GM10847 (cell line): ENCODE results near the gene GARNL3.

Experiments
- POLR2A ChIP-seq: IDR thresholded peaks from 2 replicates; pipeline ENCODE4 v1.6.1; 2011; ENCODE audit not compliant: insufficient read length; ENCODE audit errors: extremely low read depth

GARNL3 gene

DNA sequence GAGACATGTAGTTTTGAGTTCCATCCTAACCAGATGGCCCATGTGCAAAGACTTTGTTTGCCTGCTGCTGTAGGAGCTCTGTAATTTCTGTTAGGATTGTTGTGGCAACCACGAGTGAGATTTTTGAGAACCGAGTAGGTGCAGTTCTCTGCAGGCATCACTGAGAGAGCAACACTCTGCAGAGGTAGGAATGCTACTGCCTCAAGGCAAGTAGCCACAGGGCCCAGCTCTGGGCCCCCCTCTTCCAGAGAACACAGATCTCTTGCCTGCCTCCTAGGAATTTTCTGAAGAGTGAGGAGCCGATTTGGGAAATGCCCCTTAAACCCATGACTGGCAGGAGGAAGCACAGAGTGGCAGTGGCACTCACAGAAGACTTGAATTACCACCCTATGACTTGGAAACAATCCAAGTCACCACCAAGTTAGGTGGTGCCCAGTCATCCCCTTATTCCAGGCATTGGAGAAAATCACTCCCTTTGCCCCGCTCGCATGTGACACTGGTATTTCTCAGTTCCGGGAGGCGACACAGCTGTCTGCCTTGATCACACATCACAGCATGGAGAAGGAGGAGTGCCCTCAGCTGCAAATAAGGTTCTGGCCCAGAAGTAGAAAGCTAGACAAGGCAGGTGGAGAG lies 79.9 kb downstream of the GARNL3 start:
- no peak for TF ChIP-seq POLR2A

DNA sequence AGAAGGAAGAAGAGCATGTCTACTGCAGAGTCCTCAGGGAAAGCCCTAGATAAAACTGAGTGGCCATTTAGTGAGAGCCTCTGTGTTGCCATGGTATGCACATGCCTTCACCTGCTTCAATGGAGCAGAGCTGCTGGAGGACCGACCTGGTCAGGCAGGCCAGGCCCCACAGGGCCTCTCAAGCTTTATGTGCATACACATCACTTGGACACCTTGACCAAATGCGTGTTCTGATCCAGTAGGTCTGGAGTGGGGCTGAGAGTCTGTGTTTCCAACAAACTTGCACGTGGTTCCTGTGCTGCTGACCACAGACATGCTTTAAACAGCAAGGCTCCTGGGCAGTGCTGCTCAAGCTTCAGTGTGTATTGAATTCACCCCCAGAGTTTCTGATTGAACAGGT lies 81.0 kb downstream of the GARNL3 start:
- no peak for TF ChIP-seq POLR2A

DNA sequence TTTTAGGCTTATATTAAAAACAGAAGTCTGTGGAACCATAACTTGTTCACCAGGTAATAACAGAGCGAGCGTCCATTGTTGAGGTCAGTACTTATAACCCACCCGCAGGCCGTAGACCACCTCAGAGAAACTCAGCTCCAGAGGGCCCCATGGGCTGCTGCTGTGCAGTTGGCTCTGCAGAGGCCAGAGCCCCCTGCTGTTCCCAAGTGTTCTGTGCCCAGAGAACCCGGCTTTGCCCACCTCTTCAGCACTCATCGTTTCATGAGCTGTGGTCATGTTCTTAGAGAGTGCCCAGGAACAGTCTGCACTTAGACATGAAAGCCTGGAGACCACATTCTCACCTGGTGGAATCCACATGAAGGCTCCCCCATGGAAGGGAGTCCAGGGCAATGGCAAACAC lies 82.0 kb downstream of the GARNL3 start:
- TF ChIP-seq POLR2A = no peak

DNA sequence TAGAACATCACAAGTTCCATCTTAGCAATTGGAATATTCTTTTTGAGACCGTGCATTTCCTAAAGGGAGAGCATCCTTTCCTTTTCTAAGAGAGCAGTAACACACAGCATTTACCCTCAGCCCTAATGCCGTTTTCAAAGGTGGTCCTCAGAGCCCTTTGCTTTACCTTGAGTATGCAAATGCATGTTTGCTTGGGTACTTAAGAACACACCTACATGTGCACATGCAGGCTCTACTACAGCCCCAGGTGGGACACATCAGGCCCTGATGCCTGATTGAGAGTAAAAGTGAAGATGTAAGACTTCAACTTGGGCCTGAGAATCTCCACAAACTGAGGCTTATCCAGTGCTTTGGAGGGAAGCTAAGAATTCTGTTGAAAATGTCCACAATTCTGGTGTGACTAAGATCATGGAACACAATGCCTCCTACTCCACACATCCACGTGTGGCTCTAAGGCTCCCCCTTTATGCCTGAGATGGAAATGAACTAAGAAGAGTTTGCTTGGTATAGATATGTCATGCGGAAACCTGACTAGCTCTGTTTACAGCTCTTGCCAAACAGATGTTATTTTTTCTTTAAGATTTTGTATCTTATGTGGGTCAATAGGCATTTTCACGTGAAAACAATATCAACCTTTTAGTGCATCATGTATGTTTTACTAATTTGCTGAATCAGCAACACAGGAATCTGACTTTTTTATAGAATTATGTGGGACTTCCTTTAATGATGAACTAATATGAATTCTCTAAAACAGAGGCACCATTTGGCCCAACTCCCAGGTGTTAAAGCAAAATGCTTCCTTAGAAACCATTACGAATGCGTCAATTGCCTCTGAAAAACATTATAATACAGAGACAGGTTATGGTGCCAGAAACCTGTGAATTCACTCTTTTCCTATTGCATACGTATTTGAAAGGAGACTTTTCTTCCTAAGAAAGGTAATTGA lies 83.5 kb downstream of the GARNL3 start:
- TF ChIP-seq POLR2A = no peak

DNA sequence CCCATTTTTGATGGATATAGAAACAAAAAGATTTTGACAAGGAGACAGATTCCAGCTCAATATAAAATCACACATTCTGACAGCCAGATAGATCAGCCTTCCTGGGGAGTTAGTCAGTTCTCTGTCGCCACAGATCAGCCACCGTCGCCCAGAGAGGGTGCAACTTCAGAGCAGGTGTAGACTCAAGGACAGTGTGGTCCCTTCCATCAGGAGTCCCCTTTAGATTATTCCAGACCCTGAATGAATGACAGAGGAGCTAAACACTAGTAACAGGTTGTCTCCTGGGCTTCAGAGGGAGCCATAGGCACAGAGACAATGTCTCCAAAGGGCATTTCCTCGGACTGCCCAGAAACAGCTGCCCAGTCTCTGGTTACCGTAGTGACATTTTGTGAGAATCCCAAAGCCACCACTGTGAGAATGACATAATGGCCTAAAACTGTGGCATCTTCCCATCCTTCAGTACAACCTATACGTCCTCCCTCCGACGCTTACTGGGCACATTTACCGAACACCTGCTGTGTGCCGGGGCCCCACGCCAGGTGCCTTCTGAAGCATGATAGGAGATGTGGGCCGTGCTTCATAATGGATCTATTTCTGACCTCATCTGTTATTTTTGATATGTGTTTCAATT lies 85.0 kb downstream of the GARNL3 start:
- no peak for TF ChIP-seq POLR2A

DNA sequence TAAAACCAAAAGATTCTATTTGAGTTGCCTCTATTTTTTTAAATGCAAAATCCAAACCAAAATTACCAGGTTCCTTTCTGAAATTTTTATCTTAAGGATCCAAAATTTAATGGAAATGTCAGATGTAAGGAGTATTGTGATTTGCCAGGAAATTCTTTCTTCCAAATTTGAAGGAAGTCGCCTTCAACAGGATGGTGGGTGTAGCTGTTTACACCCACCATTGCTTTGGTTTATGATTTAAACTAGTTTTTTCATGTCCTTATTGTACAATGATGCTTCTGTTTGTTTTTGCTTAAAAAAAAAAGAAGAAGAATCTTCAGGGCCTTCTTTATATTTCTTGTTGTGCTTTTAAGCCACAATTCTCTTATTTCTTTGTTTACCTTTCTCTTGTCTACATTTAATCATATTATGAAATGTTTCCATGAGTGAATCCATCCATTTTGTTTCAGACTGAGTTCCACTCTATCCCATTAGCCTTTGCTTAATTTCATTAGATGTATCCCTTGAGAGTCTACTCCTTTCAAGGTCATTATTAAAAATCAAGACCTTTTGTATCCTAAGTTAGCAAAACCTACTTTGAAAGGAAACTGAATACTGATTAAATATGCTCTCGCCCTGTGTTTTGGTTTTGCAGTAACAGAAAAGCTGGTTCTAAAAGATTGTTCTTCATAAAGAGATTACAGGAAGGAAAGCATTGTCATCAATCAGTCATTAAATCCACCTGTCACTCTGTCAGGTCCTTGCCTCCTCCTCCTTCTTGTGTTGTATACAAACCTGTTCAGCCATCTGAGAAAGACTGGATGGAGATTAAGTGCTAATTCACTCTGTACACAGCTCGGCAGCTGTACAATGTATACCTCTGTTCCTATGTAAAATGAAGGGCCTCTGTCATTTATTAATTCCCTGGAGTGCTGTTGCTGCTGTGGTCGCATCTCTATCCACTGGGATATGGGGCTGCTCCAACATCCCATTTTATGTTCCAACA lies 86.9 kb downstream of the GARNL3 start:
- TF ChIP-seq POLR2A = no peak

DNA sequence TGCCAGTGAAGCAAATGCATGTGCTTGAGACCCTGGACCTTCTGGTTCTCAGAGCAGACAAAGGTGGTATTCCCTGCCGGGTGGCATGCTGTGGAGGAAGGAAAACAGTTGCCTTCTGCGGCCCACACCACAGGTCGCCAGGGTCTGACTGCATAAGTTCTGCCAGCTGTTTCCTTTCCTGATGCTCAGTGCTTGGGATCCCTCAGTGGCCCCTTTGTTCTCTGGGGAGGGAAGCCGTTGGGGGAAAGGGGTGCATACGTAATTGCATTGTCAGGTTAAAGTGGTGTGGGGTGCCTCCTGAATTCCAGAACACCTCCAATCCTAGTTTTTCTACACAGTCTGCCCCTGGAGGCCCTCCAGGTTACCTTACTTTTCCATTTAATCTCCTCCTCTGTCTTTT lies 89.3 kb downstream of the GARNL3 start:
- no peak for TF ChIP-seq POLR2A

DNA sequence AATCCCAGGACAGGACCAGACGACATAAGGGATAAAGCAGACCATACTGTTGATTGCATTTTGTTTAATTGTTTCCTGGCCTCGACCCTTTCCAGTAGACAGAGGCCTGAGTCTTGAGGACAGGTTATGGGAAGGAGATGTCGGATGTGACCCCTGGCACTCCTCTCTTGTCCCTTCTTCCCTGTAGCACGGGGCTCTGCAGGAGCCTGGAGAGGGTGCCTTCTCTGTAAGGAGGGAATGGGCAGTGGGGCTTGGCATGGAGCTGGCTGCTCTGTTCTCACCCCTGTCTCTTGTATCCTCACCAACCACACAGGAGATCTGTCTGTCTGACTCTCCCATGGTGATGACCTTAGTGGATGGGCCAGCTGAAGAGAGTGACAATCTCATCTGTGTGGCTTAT lies 92.3 kb downstream of the GARNL3 start:
- TF ChIP-seq POLR2A = no peak

DNA sequence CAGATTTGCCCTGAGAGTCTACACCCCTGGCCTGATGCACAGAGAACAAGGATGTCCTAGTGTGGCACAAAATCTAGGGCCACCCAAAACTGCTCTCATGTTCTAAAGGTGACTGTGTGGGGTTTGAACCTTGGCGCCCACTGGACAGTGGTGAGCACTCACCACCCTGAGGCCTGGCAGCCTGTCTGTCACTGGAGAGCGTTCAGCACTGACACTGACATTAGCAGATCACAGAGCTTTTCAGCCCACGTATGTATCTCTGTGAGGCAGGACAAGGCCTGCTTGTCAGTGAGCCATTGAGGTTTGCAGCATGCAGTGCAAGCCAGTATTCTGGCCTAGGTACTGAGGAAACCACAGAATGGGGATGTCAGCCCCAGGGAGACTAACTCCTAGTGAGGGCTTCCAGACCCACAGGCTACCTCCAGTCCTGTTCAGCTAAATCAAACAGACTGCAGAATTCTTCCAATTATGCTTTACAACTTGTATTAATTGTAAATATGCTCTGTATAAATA lies 93.5 kb downstream of the GARNL3 start:
- TF ChIP-seq POLR2A = no peak

DNA sequence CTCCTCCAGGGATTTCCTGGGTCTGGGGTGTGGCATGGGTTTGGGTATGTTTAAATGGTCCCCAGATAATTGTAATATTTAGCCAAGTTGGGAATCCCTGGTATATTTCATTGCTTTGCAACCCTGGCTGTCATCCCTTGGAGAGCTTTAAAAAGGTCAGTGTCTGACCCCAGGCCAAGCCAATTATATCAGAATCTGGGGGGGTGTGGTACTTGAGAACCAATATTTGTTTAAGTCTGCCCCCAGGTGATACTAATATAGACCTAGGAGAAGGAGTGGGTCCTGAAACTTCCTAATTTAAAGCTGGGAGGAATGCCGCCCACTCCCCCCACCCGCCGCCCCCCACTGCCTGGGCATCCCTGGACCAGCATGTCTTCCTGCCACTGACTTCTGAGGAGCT lies 94.2 kb downstream of the GARNL3 start:
- no peak for TF ChIP-seq POLR2A

DNA sequence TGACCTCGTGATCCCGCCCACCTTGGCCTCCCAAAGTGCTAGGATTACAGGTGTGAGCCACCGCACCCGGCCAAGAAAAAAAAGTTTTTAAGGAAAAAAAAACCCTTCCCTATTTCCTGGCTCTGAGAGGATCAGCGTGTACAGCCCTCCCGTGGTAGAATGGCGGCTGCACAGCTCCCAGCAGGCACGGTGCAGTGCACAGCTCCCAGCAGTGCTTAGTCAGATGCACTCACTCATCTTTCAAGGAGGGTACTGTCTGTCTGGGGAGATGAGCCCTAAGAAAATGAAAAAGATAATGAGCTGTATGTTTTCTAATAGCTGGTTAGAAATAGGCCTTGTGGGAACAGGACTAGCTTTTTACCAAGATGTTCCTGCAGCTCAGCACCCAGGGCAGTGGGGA lies 95.7 kb downstream of the GARNL3 start:
- no peak for TF ChIP-seq POLR2A

DNA sequence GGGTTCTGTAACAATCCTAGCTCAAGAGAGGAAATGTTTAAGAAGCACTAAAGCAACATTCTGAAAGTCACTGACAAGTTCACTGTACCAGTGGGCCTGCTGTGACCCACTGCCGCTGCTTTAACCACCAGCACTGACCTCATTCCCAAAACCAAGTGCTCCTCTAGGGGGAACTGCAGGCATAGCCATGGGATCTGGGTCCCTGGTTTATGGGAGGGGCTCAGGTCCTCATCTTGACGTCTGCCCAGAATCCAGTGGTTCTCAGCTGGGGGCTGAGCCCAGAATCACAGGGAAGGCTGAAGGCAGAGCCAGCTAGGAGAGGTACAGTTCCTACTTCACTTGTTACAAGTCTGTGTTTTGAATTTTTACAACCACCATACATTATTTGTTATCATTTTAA lies 96.3 kb downstream of the GARNL3 start:
- no peak for TF ChIP-seq POLR2A

DNA sequence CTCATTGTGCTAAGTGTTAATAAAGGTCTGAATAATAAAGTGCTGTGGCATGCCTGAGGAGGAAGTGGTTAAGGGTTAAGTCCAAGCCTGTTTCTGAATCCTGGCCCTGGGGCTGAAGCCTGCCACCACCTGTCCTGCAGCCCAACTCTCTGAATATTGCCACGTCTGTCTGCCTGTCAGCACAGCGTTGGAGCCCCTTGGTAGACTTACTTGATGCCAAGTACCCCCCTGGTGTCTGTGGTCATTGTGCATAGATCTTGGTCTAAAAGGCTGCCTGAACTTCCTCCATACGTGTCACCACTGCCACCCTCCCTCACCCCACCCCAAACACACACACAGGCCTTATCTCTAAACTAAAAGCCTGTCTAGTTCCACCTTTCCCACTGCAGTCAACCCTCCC lies 97.0 kb downstream of the GARNL3 start:
- TF ChIP-seq POLR2A = no peak

DNA sequence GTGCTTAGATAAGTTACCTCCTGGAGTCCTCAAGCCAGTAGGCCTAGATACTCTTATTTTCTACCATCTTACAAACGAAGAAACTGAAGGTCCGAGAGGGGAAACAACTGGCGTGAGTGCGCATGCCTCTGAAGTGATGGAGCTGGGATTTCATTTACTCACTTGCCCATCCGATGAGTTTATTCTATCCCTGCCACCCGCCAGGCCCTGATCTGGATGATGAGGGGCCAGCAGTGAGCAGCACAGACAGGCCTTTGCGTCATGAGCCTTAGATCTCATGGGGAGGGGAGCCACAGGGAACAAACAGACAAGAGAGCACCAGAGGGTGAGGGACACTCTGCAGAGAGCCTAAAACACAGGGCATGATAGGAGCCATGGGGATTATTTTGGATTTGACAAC lies 98.3 kb downstream of the GARNL3 start:
- no peak for TF ChIP-seq POLR2A

DNA sequence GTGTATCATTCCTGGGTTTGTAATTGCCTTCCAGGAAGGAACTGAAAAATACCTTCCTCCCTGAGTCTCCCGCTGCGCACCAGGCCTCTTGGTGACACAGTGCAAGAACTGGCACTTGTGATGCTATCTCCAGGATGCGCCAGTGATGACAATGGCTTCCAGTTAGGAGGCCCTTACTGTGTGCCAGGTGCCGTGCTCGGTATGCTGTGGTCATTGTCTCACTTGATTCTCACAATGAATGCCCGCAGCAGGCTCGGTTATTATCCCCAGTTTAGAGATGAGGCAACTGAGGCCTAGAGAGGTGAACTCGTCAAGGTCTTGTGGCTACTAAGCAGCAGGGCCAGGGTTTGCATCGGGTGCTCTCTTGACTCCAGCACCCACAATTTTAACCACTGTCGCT lies 100.9 kb downstream of the GARNL3 start:
- no peak for TF ChIP-seq POLR2A
